ENCODE data around the gene SPATA31D3. TPM values are rescaled to one million over a fixed set of nuclear protein-coding genes. Genes with fewer than 3 reads are reported as not detected.

Gene SPATA31D3
- polyA plus RNA-seq, 3 donors = not detected

DNA sequence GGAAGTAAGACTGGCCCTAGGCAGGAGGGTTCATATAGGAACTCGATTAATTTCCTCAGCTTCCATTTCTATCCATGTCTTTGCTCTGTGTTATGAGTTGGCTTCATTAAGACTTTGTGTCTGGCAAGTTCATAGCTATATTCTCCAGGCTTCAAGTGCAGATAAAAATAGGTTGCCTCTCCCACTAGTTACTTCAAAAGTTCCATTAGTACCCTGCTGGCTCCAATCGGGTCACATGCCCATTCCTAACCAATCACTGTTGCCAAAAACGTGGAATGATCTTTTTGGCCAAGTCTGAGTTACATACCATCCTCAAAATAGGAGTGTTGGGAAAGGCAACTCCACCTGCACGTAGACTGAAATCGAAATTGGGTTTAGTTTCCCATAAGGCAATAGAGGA is 31.5 kb downstream of the SPATA31D3 start:
- H3K27ac ChIP-seq (ENCODE audit: low read depth in 1 of 2, low read length in 2 of 2) = no peak overlapping the region
- WGBS (ENCODE audit: insufficient coverage) = no CpG with 5 or more reads among the region's 5 CpGs
- Mint-ChIP-seq H3K4me1 (no peaks in the 10 kb centered on the region), H3K4me3 (no peak overlapping the region), H3K27ac (no peak overlapping the region), H3K27me3 (ENCODE audit: low read depth in 3 of 3) (no peaks in the 10 kb centered on the region), H3K36me3 (no peaks in the 10 kb centered on the region), H3K9me3 (peaks cover 8 to 37% (median 19%) of the 10 kb centered on the region in 7 donors)
- peaks cover 22 to 28% of the 10 kb centered on the region in 2 donors for H3K9me3 ChIP-seq (replicated peaks in 1 of 2; ENCODE audit: control insufficient read depth in 1 of 2, insufficient read depth in 1 of 2, low read length in 2 of 2)
- intact Hi-C loops (cut with micrococcal nuclease) = no loop called here
- H3K4me1 ChIP-seq (ENCODE audit: control insufficient read depth in 1 of 2, insufficient read depth in 2 of 2, low read length in 2 of 2) = no peaks in the 10 kb centered on the region
- no peaks in the 10 kb centered on the region for H3K36me3 ChIP-seq (replicated peaks in 1 of 2; ENCODE audit: control insufficient read depth in 1 of 2, insufficient read depth in 2 of 2, low read length in 2 of 2)
- no peak overlapping the region for H3K4me3 ChIP-seq (replicated peaks in 1 of 3; ENCODE audit: low read depth in 2 of 3, low read length in 3 of 3)
- H3K4me2 ChIP-seq (replicated peaks; ENCODE audit: extremely low read depth, low read length, poor library complexity, severe bottlenecking) = no peak overlapping the region
- TF ChIP-seq CTCF (IDR thresholded peaks at IDR 0.05) = no peak
- no peak overlapping the region for H2AFZ ChIP-seq (ENCODE audit: insufficient read depth, low read depth, low read length, poor library complexity, severe bottlenecking)
- H3K79me2 ChIP-seq (ENCODE audit: insufficient read depth, low read length) = no peaks in the 10 kb centered on the region
- H3K9ac ChIP-seq (ENCODE audit: insufficient read depth, low read length, poor library complexity, severe bottlenecking) = no peak overlapping the region
- no peak for DNase-seq
- no peaks in the 10 kb centered on the region for H4K20me1 ChIP-seq (ENCODE audit: insufficient read depth, low read length)
- H3K27me3 ChIP-seq (ENCODE audit: control insufficient read depth in 2 of 2, insufficient read depth in 2 of 2, low read length in 2 of 2) = no peaks in the 10 kb centered on the region

- no peak overlapping the region for H3K4me3 Mint-ChIP-seq
- intact Hi-C loops (cut with micrococcal nuclease) = no loop called here
- no peaks in the 10 kb centered on the region for H3K79me2 ChIP-seq (ENCODE audit: insufficient read depth, low read length)
- no peaks in the 10 kb centered on the region for H3K36me3 Mint-ChIP-seq
- DNase-seq = no peak
- no peak overlapping the region for H3K9ac ChIP-seq (ENCODE audit: insufficient read depth, low read length, poor library complexity, severe bottlenecking)
- H2AFZ ChIP-seq (ENCODE audit: insufficient read depth, low read depth, low read length, poor library complexity, severe bottlenecking) = no peak overlapping the region
- no peak for TF ChIP-seq CTCF (IDR thresholded peaks at IDR 0.05)
- WGBS (ENCODE audit: insufficient coverage) = 89% methylated on average over 9 of the region's 11 CpGs
- H3K36me3 ChIP-seq (replicated peaks in 1 of 2; ENCODE audit: control insufficient read depth in 1 of 2, insufficient read depth in 2 of 2, low read length in 2 of 2) = no peaks in the 10 kb centered on the region
- H3K9me3 Mint-ChIP-seq = peaks cover 2 to 30% (median 19%) of the 10 kb centered on the region in 7 donors
- no peaks in the 10 kb centered on the region for H3K4me1 ChIP-seq (ENCODE audit: control insufficient read depth in 1 of 2, insufficient read depth in 2 of 2, low read length in 2 of 2)
- no peak overlapping the region for H3K4me2 ChIP-seq (replicated peaks; ENCODE audit: extremely low read depth, low read length, poor library complexity, severe bottlenecking)
- no peak overlapping the region for H3K27ac ChIP-seq (ENCODE audit: low read depth in 1 of 2, low read length in 2 of 2)
- no peak overlapping the region for H3K4me3 ChIP-seq (replicated peaks in 1 of 3; ENCODE audit: low read depth in 2 of 3, low read length in 3 of 3)
- peaks cover 22 to 24% of the 10 kb centered on the region in 2 donors for H3K9me3 ChIP-seq (replicated peaks in 1 of 2; ENCODE audit: control insufficient read depth in 1 of 2, insufficient read depth in 1 of 2, low read length in 2 of 2)
- H3K27ac Mint-ChIP-seq = no peak overlapping the region
- H3K4me1 Mint-ChIP-seq = no peaks in the 10 kb centered on the region
- H3K27me3 ChIP-seq (ENCODE audit: control insufficient read depth in 2 of 2, insufficient read depth in 2 of 2, low read length in 2 of 2) = no peaks in the 10 kb centered on the region
- no peaks in the 10 kb centered on the region for H4K20me1 ChIP-seq (ENCODE audit: insufficient read depth, low read length)
- no peaks in the 10 kb centered on the region for H3K27me3 Mint-ChIP-seq (ENCODE audit: low read depth in 3 of 3)
Observed at GRCh38 chr9:81976351-81976750, 33.1 kb downstream of the SPATA31D3 start.
